GM10248 (cell line): ENCODE results near the gene ADISSP.

Experiments used
- CTCF ChIA-PET: fragments of 300-600 bp; sonication (Branson Sonifier 250); formaldehyde crosslinking; extraction: SDS; loops from one replicate; lab custom pipeline; 2021; ENCODE audit warnings: antibody characterized with exemption; lab: Yijun Ruan, JAX
- POLR2A ChIA-PET: fragments of 350-650 bp; sonication (Branson Sonifier 250); formaldehyde crosslinking; extraction: SDS; loops from one replicate; lab custom pipeline; 2020; ENCODE audit warnings: antibody characterized with exemption; lab: Yijun Ruan, JAX
- DNase-seq: peaks from one replicate; pipeline ENCODE4 v3.0.0; 2012; ENCODE audit errors: extremely low spot score
- TF ChIP-seq, protein P1 (sequence below): IDR thresholded peaks from 2 replicates; pipeline ENCODE4 v1.5.1; 2012; ENCODE audit warnings: mild to moderate bottlenecking, low read depth; ENCODE audit errors: extremely low read depth, missing control alignments, control extremely low read depth

ADISSP gene

GRCh38 chr20:3755814-3756480, 11.6 kb downstream of the ADISSP start:
- POLR2A ChIA-PET = interaction anchor here (1.4 kb wide), 1 partner anchor 12 kb away, joined by 4 read pairs; the partner anchor contains the start of gene ADISSP
- DNase-seq = no peak
- TF ChIP-seq, protein P1, sequence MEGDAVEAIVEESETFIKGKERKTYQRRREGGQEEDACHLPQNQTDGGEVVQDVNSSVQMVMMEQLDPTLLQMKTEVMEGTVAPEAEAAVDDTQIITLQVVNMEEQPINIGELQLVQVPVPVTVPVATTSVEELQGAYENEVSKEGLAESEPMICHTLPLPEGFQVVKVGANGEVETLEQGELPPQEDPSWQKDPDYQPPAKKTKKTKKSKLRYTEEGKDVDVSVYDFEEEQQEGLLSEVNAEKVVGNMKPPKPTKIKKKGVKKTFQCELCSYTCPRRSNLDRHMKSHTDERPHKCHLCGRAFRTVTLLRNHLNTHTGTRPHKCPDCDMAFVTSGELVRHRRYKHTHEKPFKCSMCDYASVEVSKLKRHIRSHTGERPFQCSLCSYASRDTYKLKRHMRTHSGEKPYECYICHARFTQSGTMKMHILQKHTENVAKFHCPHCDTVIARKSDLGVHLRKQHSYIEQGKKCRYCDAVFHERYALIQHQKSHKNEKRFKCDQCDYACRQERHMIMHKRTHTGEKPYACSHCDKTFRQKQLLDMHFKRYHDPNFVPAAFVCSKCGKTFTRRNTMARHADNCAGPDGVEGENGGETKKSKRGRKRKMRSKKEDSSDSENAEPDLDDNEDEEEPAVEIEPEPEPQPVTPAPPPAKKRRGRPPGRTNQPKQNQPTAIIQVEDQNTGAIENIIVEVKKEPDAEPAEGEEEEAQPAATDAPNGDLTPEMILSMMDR = no peak
- CTCF ChIA-PET = interaction anchor here (1.0 to 6.5 kb wide), 8 partner anchors 8 to 317 kb away, joined by 3 to 60 read pairs (median 4); partner anchors contain the start of gene ADISSP

GRCh38 chr20:3755269-3755668, 12.3 kb downstream of the ADISSP start:
- ChIA-PET CTCF (interaction anchor here (0.9 to 6.5 kb wide), 6 partner anchors 9 to 318 kb away, joined by 3 to 60 read pairs (median 4); partner anchors contain the start of genes ADISSP and AP5S1), POLR2A (interaction anchor here (0.6 to 1.4 kb wide), 2 partner anchors 12 to 29 kb away, joined by 4 to 9 read pairs; partner anchors contain the start of gene ADISSP)
- DNase-seq = no peak
- TF ChIP-seq, protein P1 = no peak

GRCh38 chr20:3754276-3754630, 13.3 kb downstream of the ADISSP start:
- no peak for DNase-seq
- POLR2A ChIA-PET = no interaction called here
- CTCF ChIA-PET = interaction anchor here (0.8 to 6.5 kb wide), 6 partner anchors 12 to 44 kb away, joined by 3 to 60 read pairs (median 5); partner anchors contain the start of gene ADISSP
- TF ChIP-seq, protein P1 = no peak

GRCh38 chr20:3753501-3754275, 13.9 kb downstream of the ADISSP start:
- TF ChIP-seq, protein P1 = no peak
- ChIA-PET POLR2A (no interaction called here), CTCF (interaction anchor here (0.8 to 6.5 kb wide), 10 partner anchors 11 to 318 kb away, joined by 3 to 60 read pairs (median 4); partner anchors contain the start of gene ADISSP)
- DNase-seq = no peak

GRCh38 chr20:3753098-3753497, 14.5 kb downstream of the ADISSP start:
- POLR2A ChIA-PET = no interaction called here
- TF ChIP-seq, protein P1 = peak; percentile 48

GRCh38 chr20:3752386-3752759, 15.2 kb downstream of the ADISSP start:
- CTCF ChIA-PET = interaction anchor here (0.7 to 6.5 kb wide), 15 partner anchors 10 to 319 kb away, joined by 3 to 60 read pairs (median 3); partner anchors contain the start of genes ADISSP, AP5S1 and SPEF1
- POLR2A ChIA-PET = no interaction called here
- DNase-seq = no peak
- TF ChIP-seq, protein P1 = no peak

More at GRCh38 chr20:3753098-3753497, 14.5 kb downstream of the ADISSP start:
- CTCF ChIA-PET = interaction anchor here (0.7 to 6.5 kb wide), 15 partner anchors 10 to 319 kb away, joined by 3 to 60 read pairs (median 3); partner anchors contain the start of genes ADISSP, AP5S1 and SPEF1
- peak; percentile 82 for DNase-seq
